Neural cell (in vitro differentiated cells): Measurements from ENCODE around the gene SEC23A. TPM values are rescaled to one million over a fixed set of nuclear protein-coding genes. Genes with fewer than 3 reads are reported as not detected.

Experiments used
- H2AFZ ChIP-seq: fragments of 200-600, 300-800 bp; sonication (generic), shearing (Covaris generic); 2 replicates; pipeline ENCODE4 v1.6.0; 2014; ENCODE audit warnings: low read depth, mild to moderate bottlenecking, antibody characterized with exemption, low read length, moderate library complexity
- H3F3A ChIP-seq: fragments of 200-600 bp; shearing (Covaris generic); 2 replicates; pipeline ENCODE4 v1.6.1; 2016; ENCODE audit warnings: mild to moderate bottlenecking, moderate library complexity, mixed read lengths, antibody characterized with exemption, low read length; ENCODE audit not compliant: insufficient read depth, poor library complexity, severe bottlenecking
- H3K27ac ChIP-seq: fragments of 200-600, 300-800 bp; sonication (generic), shearing (Covaris generic); 2 replicates; pipeline ENCODE4 v1.5.1; 2014; ENCODE audit warnings: mild to moderate bottlenecking, low read length, moderate library complexity
- H3K27me3 ChIP-seq: fragments of 300-800, 200-600 bp; sonication (generic), shearing (Covaris generic); 2 replicates; pipeline ENCODE4 v1.6.0; 2014; ENCODE audit warnings: mild to moderate bottlenecking, low read depth, low read length, moderate library complexity; ENCODE audit not compliant: insufficient read depth
- H3K36me3 ChIP-seq: fragments of 300-800, 200-600 bp; sonication (generic), shearing (Covaris generic); 2 replicates; pipeline ENCODE4 v1.5.1; 2014; ENCODE audit warnings: mild to moderate bottlenecking, antibody characterized with exemption, low read length, moderate library complexity; ENCODE audit not compliant: insufficient read depth
- H3K4me2 ChIP-seq: fragments of 300-800, 200-600 bp; sonication (generic), shearing (Covaris generic); 2 replicates; pipeline ENCODE4 v1.6.0; 2014; ENCODE audit warnings: mild to moderate bottlenecking, low read length
- H3K4me3 ChIP-seq: fragments of 300-800, 200-600 bp; sonication (generic), shearing (Covaris generic); 2 replicates; pipeline ENCODE4 v1.5.1; 2014; ENCODE audit warnings: mild to moderate bottlenecking, low read length, moderate library complexity
- H3K79me2 ChIP-seq: fragments of 200-600 bp; shearing (Covaris generic); replicated peaks from 2 replicates; pipeline ENCODE4 v1.6.0; 2014; ENCODE audit warnings: mild to moderate bottlenecking, low read length, moderate library complexity; ENCODE audit not compliant: insufficient read depth
- H3K9ac ChIP-seq: fragments of 300-800, 200-600 bp; sonication (generic), shearing (Covaris generic); 2 replicates; pipeline ENCODE4 v1.6.1; 2016; ENCODE audit warnings: mild to moderate bottlenecking, low read length, mixed read lengths
- H3K9me2 ChIP-seq: fragments of 200-600 bp; shearing (Covaris generic); 2 replicates; pipeline ENCODE4 v1.6.1; 2016; ENCODE audit warnings: mild to moderate bottlenecking, low read length, mixed read lengths; ENCODE audit not compliant: insufficient read depth
- H3K9me3 ChIP-seq: fragments of 200-600, 300-800 bp; sonication (generic), shearing (Covaris generic); 2 replicates; pipeline ENCODE4 v1.6.1; 2016; ENCODE audit warnings: mild to moderate bottlenecking, mixed run types, low read length, moderate library complexity, mixed read lengths
- H4K20me1 ChIP-seq: fragments of 200-600 bp; shearing (Covaris generic); 2 replicates; pipeline ENCODE4 v1.6.1; 2016; ENCODE audit warnings: mild to moderate bottlenecking, mixed run types; ENCODE audit not compliant: insufficient read depth
- EP300 ChIP-seq: fragments of 450-650 bp; conservative IDR thresholded peaks from 2 replicates; pipeline ENCODE4 v1.6.1; 2014; ENCODE audit warnings: antibody characterized with exemption, mild to moderate bottlenecking, moderate library complexity; ENCODE audit not compliant: poor library complexity, severe bottlenecking
- EZH2 ChIP-seq: fragments of 200-600, 300-800 bp; shearing (Covaris generic), sonication (generic); IDR thresholded peaks from 2 replicates; pipeline ENCODE4 v1.6.1; 2014; ENCODE audit warnings: antibody characterized with exemption, low read length, borderline replicate concordance, mild to moderate bottlenecking; ENCODE audit not compliant: insufficient read depth, poor library complexity, severe bottlenecking
- MXI1 ChIP-seq: fragments of 450-650 bp; conservative IDR thresholded peaks from 2 replicates; pipeline ENCODE4 v1.6.1; 2014; ENCODE audit warnings: antibody characterized with exemption, mild to moderate bottlenecking; ENCODE audit not compliant: poor library complexity, severe bottlenecking
- POLR2AphosphoS5 ChIP-seq: IDR thresholded peaks from 2 replicates; pipeline ENCODE4 v1.6.1; 2012
- RAD21 ChIP-seq: fragments of 450-650 bp; conservative IDR thresholded peaks from 2 replicates; pipeline ENCODE4 v1.6.1; 2014; ENCODE audit warnings: antibody characterized with exemption, mild to moderate bottlenecking, moderate library complexity
- SMC3 ChIP-seq: fragments of 450-650 bp; conservative IDR thresholded peaks from 2 replicates; pipeline ENCODE4 v1.6.1; 2014; ENCODE audit warnings: antibody characterized with exemption, mild to moderate bottlenecking, moderate library complexity; ENCODE audit not compliant: poor library complexity
- TAF1 ChIP-seq: IDR thresholded peaks from 2 replicates; pipeline ENCODE4 v1.6.1; 2012; ENCODE audit warnings: low read depth
- polyA plus RNA-seq: library from polyadenylated mRNA; depleted of rRNA; stranded (reverse); fragments of >200 nt; gene quantifications from 2 replicates; pipeline ENCODE4 v1.2.3, GENCODE V29; 2014
- TF ChIP-seq, protein P1 (sequence below): IDR thresholded peaks from 2 replicates; pipeline ENCODE4 v1.6.1; 2012; ENCODE audit warnings: borderline replicate concordance
- TF ChIP-seq, protein P2 (sequence below): fragments of 450-650 bp; IDR thresholded peaks from 2 replicates; pipeline ENCODE4 v1.5.1; 2014; ENCODE audit warnings: antibody characterized with exemption, mild to moderate bottlenecking, moderate library complexity; ENCODE audit not compliant: poor library complexity, severe bottlenecking

SEC23A gene
- polyA plus RNA-seq, 1 donor from 2014 or later, result 107 TPM

DNA sequence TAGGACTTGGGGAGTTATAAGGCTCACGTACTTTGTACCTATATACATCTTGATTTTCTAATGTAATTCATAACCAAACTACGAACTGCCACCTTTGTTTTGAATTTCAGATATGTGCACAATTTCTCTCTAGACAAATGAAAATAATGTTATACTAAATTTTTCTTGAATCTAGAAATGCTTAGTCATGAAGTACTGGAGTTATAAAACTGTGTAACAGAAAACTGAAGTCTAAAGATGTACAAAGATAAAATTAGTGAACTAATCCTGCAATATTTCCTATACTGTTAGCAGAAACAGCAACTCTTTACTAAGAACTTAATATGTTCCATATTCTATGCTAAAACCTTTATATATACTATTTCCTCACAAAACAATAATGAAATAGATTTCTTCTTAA is 15.5 kb downstream of the SEC23A start:
- Histone ChIP-seq H4K20me1 (no peaks in the 10 kb centered on the region), H3K36me3 (peaks cover 11% of the 10 kb centered on the region), H3K4me3 (no peak overlapping the region), H3K9me3 (no peaks in the 10 kb centered on the region), H3K27ac (no peak overlapping the region), H3K4me2 (no peak overlapping the region), H3K79me2 (no peaks in the 10 kb centered on the region), H3K27me3 (no peaks in the 10 kb centered on the region), H3K9ac (no peak overlapping the region), H2AFZ (no peak overlapping the region), H3K9me2 (no peaks in the 10 kb centered on the region), H3F3A (no peaks in the 10 kb centered on the region)
- TF ChIP-seq EP300 (no peak), MXI1 (no peak), EZH2 (no peak), TAF1 (no peak), POLR2AphosphoS5 (no peak), RAD21 (no peak), SMC3 (no peak)
- TF ChIP-seq, protein P1, sequence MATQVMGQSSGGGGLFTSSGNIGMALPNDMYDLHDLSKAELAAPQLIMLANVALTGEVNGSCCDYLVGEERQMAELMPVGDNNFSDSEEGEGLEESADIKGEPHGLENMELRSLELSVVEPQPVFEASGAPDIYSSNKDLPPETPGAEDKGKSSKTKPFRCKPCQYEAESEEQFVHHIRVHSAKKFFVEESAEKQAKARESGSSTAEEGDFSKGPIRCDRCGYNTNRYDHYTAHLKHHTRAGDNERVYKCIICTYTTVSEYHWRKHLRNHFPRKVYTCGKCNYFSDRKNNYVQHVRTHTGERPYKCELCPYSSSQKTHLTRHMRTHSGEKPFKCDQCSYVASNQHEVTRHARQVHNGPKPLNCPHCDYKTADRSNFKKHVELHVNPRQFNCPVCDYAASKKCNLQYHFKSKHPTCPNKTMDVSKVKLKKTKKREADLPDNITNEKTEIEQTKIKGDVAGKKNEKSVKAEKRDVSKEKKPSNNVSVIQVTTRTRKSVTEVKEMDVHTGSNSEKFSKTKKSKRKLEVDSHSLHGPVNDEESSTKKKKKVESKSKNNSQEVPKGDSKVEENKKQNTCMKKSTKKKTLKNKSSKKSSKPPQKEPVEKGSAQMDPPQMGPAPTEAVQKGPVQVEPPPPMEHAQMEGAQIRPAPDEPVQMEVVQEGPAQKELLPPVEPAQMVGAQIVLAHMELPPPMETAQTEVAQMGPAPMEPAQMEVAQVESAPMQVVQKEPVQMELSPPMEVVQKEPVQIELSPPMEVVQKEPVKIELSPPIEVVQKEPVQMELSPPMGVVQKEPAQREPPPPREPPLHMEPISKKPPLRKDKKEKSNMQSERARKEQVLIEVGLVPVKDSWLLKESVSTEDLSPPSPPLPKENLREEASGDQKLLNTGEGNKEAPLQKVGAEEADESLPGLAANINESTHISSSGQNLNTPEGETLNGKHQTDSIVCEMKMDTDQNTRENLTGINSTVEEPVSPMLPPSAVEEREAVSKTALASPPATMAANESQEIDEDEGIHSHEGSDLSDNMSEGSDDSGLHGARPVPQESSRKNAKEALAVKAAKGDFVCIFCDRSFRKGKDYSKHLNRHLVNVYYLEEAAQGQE, result no peak
- TF ChIP-seq, protein P2, sequence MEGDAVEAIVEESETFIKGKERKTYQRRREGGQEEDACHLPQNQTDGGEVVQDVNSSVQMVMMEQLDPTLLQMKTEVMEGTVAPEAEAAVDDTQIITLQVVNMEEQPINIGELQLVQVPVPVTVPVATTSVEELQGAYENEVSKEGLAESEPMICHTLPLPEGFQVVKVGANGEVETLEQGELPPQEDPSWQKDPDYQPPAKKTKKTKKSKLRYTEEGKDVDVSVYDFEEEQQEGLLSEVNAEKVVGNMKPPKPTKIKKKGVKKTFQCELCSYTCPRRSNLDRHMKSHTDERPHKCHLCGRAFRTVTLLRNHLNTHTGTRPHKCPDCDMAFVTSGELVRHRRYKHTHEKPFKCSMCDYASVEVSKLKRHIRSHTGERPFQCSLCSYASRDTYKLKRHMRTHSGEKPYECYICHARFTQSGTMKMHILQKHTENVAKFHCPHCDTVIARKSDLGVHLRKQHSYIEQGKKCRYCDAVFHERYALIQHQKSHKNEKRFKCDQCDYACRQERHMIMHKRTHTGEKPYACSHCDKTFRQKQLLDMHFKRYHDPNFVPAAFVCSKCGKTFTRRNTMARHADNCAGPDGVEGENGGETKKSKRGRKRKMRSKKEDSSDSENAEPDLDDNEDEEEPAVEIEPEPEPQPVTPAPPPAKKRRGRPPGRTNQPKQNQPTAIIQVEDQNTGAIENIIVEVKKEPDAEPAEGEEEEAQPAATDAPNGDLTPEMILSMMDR, result no peak

DNA sequence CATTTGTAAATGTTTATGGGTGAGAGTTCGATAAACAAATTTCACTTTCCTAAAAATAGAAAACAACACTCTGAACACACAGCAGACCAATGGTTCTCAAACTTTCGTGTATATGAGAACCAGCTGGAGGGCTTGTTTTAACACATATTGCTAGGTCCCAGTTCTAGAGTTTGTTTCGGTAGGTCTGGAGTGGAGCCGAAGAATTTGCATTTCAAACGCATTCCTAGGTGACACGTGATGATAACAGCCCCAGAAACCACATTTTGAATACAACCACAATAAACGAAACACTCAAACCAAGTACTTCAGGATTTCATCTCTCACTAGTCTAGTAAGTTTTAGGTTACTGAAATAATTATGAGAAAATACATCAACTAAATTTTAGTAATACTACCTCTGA is 17.1 kb downstream of the SEC23A start:
- no peaks in the 10 kb centered on the region for H3K79me2 ChIP-seq
- TF ChIP-seq, protein P2, result no peak
- TF ChIP-seq TAF1, result no peak
- H3K9ac ChIP-seq, result no peak overlapping the region
- H2AFZ ChIP-seq, result no peak overlapping the region
- no peak overlapping the region for H3K27ac ChIP-seq
- H3K4me2 ChIP-seq, result no peak overlapping the region
- H3K36me3 ChIP-seq, result peaks cover 7% of the 10 kb centered on the region
- H3K9me2 ChIP-seq, result no peaks in the 10 kb centered on the region
- H3K4me3 ChIP-seq, result no peak overlapping the region
- H4K20me1 ChIP-seq, result no peaks in the 10 kb centered on the region
- no peaks in the 10 kb centered on the region for H3K27me3 ChIP-seq
- H3F3A ChIP-seq, result no peaks in the 10 kb centered on the region
- no peaks in the 10 kb centered on the region for H3K9me3 ChIP-seq
